Stimulated activated CD8-positive, alpha-beta memory T cell treated with anti-CD3 and anti-CD28 coated beads, Interleukin-15, amount 100 ng/mL, for 1 hour (primary cell): ENCODE data around the gene PTX4.
"Not testable (repeated sequence)": the region's sequence is repeated elsewhere in the genome, so short reads cannot be mapped to it uniquely, and the experiment has no call there.

Experiments
- DNase-seq: peaks from one replicate; pipeline ENCODE4 v3.0.0-alpha.2; 2020; ENCODE audit warnings: low read depth

Gene PTX4

GRCh38 chr16:1481906-1482835 is 6.6 kb downstream of the PTX4 start:
- no peak for DNase-seq

- not testable (repeated sequence) for DNase-seq
Measured at GRCh38 chr16:1478937-1479336, 9.8 kb downstream of the PTX4 start.

GRCh38 chr16:1477033-1477432 is 11.7 kb downstream of the PTX4 start:
- no peak for DNase-seq

GRCh38 chr16:1475552-1476114 is 13.1 kb downstream of the PTX4 start:
- DNase-seq: no peak

GRCh38 chr16:1474796-1475551 is 13.8 kb downstream of the PTX4 start, which contains the start of gene CLCN7:
CLCN7 (minus strand) TSS chr16:1475028; CDS start chr16:1474974, 54 bp downstream.
- peak; percentile 74 for DNase-seq

GRCh38 chr16:1474082-1474795 is 14.5 kb downstream of the PTX4 start:
- DNase-seq: no peak

- no peak for DNase-seq
Measured at GRCh38 chr16:1472974-1473373, 15.8 kb downstream of the PTX4 start.

- DNase-seq: no peak
Measured at GRCh38 chr16:1471569-1472194, 17.1 kb downstream of the PTX4 start.

- no peak for DNase-seq
Measured at GRCh38 chr16:1470481-1471251, 18.1 kb downstream of the PTX4 start.

- no peak for DNase-seq
Measured at GRCh38 chr16:1469693-1470201, 19.0 kb downstream of the PTX4 start.

- not testable (repeated sequence) for DNase-seq
Measured at GRCh38 chr16:1469141-1469540, 19.6 kb downstream of the PTX4 start.

GRCh38 chr16:1468426-1468810 is 20.3 kb downstream of the PTX4 start:
- DNase-seq: no peak

- DNase-seq: no peak
Measured at GRCh38 chr16:1466968-1467521, 21.7 kb downstream of the PTX4 start.

GRCh38 chr16:1466054-1466453 is 22.7 kb downstream of the PTX4 start:
- DNase-seq: no peak

GRCh38 chr16:1465567-1465915 is 23.2 kb downstream of the PTX4 start:
- no peak for DNase-seq

- no peak for DNase-seq
Measured at GRCh38 chr16:1464894-1465566, 23.7 kb downstream of the PTX4 start.

GRCh38 chr16:1464196-1464893 is 24.4 kb downstream of the PTX4 start:
- no peak for DNase-seq

GRCh38 chr16:1461146-1461545 is 27.6 kb downstream of the PTX4 start:
- DNase-seq: no peak

GRCh38 chr16:1460602-1461138 is 28.1 kb downstream of the PTX4 start:
- no peak for DNase-seq
